Endometrium (tissue), 2 donors: Measurements from ENCODE around the gene SPTB.

Source experiments
- FAIRE-seq: peaks from 2 replicates; lab custom pipeline; 2012; peaks lifted over from hg19 to GRCh38; lab: Jason Lieb, UNC
- donor health status: control.
- donor health status: control.

SPTB gene

DNA sequence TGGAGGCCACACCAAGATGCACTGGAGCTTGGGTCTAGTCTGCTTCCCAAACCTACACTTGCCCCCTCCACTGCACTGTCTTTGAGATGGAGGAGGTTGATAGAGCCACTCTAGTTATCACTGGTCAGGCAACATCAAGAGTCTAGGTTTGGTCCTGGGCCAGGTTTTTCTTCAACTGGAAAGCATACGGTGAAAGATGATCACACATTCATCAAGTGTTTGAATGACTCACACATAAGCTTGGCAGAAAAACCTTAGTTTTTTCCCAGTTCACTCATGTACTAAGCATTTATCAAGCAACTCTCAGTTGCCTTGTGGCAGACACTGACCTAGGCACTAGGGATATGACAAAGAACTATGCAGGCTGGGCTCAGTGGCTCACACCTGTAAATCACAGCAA is 91.0 kb downstream of the SPTB start:
- no peak for FAIRE-seq

DNA sequence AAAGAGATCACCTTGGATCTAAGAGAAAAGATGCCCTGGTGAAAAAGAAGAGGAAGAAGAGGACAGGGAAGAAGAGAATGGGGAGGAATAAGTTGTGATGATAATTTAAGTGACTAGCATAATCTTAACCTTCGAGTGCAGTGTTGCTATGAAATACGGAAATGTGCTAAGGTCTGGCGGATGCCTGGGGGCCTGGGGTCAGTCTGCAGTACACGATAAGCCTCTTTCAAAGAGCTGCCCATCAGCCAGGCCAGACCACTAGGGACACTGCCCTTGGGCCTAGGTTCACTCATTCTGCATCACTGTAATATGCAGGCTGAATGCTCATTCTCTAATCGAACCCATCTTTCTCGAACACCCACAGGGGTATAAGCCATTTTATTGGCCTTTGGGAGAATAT is 92.1 kb downstream of the SPTB start:
- no peak for FAIRE-seq

DNA sequence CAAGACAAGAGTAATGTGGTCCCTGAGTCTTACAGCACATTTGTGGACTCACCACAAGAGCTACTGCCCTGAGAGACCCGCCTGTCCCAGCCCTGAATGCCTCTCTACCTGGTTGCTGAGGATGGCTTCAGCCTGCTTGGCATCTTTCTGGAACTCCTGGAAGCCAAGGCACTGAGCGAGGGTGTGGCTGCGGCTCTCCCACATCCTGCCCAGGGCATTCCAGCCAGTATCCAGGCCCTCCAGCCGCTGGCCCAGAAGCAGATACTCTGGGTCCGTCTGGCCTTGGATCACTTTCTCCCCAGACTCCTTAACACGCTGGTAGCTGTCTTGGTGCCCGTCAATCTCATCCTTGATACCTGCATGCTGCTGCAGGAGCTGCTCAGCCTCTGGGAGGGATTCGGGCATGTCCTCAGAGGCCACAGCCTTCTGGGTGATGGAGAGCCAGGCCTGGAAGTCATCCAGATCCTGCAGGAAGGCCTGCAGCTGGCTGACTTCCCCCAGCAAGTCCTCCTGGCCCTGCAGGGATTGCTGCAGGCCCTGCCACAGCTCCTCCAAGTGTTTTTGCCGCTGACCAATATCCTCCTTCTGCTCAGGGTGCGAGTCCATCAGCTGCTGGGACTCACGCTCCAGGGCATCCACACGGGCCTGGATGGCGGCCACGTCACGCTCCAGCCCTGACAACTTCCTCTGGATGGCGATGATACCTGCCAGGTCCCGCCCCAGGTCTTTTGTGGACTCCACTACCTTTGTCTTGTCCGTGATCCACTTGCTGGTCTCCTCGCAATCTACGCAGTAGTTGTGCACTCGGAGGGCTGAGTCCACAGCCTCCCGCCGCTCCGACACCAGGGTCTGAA is 93.2 kb downstream of the SPTB start:
- no peak for FAIRE-seq

DNA sequence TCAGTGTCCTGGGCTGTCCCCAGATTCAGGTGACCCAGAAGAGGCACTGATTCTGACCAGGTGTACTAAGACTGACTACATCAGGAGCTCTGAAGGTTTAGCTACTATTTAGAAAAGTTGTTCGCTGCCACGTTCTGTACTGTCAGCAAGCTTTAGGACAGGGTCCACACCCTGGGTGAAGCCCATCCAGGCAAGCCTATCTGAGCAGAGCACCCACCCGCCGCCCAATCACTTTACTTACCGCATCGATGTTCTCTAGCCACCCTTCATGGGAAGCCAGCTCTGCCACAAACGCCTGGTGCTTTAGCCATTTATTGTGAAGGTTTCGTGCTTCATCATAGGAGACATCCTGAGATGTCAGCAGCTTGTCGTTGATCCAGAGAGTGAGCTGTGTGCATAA is 95.7 kb downstream of the SPTB start:
- FAIRE-seq, result no peak

DNA sequence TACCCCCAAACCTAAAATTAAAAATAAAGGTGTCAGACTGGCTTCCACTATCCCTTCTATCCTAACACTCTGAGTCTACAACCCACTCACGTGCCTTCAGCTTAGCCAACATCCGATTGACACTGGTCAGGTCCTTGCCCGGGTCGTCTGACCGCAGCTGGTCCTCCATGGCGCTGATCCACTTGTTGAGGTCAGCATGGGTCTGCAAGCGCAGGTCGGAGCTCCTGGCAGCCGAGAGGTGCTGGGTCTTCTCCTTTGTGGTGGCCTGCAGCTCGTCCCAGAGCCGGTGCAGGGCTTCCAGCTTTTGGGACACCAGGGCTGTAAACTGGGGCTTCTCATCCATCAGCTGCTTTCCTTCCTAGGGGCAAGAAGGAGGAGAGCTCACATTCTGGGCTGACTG is 97.5 kb downstream of the SPTB start:
- no peak for FAIRE-seq

DNA sequence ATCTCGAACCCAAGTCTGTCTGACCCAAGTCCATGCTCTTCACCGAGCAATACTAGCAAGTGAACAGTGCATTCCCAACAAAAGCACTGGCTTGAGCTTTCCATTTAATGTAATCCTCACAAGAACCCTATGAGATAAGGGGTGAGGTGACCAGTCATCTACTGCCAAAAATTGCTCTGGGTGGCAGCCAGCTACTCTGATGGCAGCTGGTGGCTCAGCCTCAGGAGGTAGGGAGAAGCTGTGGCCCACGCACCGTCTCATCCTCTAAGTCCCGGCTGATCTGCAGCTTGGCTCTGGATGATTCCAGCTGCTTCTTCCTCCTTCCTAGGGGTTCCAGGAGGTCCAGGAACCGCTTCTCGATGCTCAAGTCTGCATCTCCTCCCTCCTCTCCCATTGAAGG is 100.2 kb downstream of the SPTB start:
- no peak for FAIRE-seq

DNA sequence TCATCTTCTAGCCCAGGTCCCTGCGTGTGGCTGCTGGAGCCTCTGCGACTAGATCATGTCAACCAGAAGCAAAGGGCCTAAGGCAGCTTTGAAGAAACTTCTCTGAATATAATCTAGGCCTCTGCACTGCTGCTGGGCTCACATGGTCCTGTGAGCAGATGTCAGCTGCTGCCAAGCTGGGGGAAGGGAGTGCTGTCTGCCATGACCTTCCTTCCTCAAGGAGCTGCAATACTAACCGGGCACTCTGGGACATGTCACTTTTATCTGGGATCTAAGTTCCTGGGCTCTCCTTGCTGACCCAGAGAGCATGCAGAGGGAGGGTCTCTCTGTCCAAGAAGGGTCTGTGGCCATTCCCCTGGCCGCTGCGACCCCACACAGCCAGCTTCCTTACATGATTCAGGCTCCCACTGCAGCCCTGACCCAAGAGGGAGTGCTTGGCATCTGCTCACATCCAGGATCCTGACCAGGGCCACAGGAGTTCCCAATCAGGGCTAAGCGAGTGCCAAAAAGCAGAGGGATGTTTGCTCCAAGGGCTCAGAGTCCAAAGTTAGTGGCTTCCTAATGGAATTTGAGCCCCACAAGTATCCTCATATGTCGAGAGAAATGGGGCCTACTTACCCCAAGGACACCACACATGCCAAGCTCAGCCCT is 101.5 kb downstream of the SPTB start:
- no peak for FAIRE-seq

DNA sequence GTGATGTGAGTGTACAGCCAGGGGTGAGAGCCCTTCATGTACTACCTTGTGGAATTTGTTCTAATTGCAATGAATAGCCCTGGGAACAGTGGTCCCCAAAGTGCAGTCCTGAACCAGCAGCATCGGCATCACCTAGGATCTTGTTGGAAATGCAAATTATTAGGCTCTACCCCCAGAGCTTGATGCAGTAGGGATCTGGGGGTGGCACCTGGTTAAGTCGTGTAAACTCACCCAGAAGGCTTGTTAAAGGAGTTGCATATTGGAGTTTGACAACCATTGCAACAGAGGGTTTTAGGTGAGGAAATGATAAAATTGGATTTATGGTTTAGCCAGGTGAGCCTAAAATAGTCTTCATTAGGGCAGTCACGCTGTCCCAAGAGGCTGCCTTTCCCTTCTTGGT is 102.2 kb downstream of the SPTB start:
- no peak for FAIRE-seq

DNA sequence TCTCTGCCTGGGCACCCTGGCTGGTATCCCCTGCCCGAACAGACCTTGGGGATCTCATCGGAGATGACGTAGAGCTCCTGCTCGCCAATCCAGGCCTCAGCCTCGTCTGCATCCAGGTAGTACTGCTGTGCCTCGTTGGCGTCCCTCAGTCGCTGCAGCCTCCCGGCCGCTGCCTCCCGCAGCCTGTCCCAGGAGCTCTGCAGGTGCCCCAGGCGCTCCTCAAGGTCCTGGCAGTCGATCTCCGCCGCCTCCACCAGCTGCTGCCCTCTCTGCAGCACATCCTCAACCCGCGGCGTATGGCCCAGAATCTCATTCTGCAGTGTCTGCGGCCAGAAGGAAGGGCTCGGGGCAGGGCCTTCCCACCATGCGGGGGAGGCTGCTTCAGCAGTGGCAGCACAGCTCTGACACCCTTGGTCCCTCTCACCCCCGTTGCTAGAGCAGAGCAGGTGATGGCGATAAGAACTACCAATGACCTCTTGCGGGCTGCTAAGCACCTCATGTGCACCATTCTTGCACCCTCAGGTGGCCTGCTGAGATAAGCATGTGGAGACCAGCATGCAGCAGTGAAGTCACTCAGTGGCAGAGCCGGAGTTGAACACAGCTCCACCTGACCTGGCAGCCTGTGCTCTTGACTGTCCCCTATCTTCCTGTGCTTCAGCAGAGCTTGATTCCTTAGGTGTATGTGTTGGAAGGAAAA is 104.5 kb downstream of the SPTB start:
- FAIRE-seq, result no peak

DNA sequence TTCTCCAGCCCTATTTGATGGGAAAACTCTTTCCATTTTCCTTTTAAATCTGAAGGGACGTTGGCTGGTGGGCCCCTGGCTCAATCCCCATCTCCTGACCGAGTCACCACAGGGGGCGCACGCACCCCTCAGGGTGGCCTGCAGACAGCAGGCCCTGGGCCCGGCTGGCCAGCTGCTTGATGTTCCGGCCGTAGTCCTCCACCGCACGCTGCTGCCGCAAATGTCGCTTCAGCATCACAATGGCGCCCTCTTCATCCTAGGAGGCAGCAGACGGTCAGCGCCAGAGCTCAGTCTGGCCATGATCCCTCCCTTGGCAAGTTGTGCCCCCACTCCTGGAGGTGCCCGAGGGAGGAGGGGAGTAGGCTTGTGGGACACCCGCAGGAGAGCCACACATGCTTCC is 105.4 kb downstream of the SPTB start:
- FAIRE-seq, result no peak

DNA sequence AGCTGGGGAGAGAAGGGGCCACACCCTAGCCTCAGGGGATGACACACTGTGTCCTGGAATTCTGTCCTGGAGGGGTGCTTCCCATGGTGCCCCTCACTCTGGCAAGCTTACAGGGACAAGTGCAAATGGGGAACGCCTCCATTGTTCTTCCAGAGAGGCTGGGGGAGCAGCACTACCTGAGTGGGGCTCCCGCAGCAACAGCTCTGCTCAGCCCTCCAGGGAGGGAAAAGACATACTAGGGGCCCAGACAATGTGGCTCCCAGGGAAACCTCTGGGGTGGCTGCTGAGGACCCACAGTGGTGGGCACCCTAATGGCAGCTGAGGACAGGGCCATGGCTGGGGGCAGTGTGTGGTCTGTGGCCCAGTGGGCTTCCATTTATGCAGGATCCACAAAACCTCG is 106.1 kb downstream of the SPTB start:
- no peak for FAIRE-seq

DNA sequence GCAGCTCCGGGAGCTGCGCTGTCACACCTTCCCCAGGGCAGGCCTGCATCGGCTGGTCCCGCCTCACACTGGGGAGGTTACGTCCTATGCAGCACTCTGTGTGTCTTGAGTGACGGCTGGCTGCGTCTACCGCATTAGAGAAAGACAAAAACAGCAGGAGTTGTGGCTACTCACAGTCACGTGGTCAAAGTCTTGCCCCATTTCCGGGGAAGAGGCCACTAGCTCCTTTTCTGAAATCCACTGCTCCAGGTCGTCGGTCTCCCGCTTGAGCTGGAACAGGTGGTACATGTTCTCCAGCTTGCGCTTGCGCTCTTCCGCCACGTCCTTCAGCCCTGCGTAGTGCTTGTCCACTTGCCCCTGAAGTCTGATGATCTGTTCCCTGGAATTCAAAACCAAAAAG is 106.7 kb downstream of the SPTB start:
- FAIRE-seq, result no peak

DNA sequence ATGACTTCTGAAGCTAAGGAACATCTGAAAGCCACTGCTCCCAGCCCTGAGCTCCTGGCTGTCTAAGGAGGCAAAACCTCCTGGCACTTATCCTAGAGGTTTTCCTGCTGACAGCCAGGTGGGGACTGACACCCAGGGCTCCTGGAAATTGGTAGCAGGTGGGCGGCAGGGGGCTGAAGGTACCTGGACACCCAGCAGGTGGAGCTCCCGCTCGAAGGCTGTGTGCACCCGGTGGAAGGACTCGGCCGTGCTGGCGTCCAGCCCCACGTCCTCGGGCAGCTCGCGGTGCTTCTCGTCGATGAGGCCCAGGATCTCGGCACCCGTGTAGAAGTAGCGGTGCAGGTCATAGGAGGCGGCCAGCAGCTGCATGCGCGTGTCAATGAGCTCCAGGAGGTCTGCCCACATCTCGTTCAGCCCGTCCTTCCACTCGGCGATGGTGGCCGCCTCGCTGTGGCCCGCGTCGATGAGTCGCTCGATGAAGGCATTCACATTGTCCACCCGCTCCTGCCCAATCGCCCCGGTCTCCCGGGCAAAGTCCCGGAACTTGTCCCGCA is 107.2 kb downstream of the SPTB start:
- FAIRE-seq, result no peak

DNA sequence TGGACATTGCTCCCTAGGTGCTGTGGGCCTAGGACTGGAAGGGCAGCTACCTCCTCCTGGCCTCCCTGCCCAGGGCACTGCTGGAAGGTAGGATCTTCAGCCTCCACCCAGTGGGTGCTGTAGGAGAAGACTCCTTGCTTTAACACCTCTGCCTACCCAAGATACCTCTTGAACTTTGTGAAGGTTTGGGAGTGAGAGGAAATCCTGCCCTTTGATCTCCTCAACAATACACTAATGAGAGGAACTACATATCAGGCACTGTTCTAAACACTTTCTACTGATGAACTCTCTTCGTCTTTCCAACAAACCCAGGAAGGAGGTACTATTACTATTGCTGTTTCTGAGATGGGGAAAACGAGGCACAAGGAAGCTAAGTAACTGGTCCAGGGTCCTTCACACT is 108.5 kb downstream of the SPTB start:
- no peak for FAIRE-seq

DNA sequence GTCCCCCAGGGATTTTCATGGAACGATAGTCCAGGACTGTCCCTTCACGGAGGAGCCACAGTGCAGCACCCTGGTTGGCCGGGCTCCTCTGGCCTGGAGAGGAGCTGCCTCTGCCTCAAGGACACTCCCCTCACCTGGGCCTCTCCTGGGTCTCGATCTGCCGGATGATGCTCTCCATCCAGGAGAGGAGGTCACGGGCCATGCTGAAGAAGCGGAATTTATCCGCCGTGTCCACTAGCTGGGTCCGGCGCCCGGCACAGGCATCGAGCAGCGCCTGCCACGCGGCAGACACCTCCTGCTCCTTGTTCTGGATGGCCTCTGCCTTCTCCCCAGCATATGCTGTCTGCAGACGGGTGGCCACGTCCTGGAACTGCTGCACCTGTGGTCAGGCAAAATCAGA is 109.0 kb downstream of the SPTB start:
- FAIRE-seq, result no peak

DNA sequence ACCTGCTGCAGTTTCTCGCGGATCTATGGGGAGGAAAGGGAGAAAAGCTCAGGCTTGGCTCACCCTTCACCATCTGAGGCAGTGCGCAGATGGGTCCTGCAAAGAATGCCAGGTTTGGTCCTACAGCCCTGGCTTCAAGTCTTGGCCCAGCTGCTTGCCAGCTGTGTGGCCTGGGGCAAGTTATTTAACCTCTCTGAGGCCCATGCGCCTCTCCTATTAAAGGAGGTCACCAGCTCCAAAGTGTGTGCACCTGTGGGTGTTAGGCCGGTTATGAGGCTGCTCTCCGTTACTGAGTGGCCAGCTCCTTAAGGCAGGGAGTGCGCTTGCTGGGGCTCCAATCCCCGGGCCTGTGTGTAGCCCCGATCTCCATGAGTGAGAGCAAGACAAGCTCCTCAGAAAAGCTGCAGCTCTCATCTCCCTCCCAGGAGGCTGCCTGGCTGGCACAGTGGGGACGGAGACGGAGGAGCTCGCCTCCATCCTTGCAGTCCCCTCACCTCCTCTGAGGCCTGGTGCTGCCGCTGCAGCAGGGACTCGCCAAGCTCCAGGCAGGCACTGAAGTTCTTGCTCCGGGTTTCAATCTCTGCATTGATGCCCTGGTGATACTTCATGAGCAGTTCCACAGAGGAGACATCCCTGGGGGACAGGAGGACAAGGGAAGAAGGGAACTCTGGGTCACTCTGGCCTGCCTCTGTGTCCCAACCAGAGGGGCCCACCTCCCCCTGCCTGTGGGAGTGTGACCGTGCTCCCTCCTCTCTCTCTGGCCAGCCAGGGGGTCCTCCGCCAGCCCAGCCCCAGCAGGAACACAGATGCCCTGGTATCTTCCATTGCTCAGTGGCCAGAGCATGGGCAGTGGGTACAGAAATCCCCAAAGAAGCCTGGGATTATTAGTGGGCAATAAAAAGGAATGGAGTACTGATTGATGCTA is 110.3 kb downstream of the SPTB start:
- no peak for FAIRE-seq

DNA sequence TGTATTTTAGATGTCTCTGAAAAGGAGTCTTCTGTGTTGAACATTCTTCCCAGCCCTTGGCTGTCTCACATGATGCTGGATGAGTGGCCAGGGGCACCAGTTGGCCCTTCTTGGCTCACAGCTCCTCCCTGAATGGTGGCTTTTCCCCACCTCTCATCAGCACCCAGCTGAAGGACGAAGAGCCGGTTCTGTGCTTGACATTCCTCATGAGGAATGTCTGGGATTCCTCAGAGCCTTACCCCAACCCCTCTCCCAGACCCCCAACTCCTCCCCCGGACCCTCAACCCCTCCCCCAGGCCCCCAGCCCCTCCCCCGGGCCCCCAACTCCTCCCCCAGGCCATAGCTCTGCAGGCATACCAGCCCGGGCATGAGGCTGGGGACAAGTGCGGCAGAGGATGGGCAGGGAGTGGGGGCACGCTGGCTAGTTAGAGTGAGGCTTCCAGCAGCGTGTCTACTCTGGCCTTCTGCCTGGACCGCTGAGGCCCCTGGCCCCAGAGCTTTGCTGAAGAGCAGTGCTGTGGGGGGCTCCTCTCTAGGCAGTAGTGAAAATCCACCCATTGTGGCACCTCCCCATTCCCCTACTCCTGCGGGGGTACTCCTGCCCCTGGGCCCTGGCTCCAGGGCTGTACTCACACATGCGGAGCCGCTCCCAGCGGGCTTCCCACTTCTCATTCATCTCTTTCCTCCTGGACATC is 111.2 kb downstream of the SPTB start:
- no peak for FAIRE-seq

DNA sequence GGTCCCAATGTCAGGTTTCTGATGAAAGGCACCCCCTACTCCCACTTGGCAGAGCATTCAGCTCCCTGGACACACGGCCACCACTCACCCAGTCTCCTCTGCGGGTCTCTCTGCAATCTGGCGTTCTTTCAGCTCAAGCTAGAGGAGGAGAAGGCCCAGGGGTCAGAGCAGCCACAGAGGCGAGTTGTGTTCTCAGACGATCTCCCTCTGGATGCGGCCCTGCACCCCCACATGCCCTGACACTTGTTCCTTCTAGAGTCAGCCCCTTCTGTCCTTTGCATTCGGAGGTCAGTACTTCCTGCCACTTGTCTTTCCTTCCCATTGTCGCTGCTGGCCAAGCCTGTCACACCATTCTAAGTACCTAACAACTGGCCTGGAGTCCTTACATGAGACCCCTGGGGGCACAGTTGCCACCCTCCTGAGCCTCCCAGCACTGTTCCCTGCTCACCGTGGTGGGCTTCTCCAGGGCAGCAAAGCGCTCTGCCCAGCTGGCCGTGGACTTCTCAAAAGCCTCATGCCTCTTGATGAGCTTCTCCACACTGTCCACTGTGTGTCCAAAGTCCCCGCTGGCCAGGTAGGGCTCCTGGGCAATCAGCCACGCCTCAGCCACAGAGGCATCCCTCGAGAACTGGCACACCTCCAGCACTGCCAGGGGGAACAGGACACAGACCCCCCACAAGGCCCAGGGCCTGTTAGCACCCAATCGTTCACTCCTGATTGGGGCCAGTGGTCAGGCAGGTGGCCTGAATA is 112.3 kb downstream of the SPTB start:
- no peak for FAIRE-seq

DNA sequence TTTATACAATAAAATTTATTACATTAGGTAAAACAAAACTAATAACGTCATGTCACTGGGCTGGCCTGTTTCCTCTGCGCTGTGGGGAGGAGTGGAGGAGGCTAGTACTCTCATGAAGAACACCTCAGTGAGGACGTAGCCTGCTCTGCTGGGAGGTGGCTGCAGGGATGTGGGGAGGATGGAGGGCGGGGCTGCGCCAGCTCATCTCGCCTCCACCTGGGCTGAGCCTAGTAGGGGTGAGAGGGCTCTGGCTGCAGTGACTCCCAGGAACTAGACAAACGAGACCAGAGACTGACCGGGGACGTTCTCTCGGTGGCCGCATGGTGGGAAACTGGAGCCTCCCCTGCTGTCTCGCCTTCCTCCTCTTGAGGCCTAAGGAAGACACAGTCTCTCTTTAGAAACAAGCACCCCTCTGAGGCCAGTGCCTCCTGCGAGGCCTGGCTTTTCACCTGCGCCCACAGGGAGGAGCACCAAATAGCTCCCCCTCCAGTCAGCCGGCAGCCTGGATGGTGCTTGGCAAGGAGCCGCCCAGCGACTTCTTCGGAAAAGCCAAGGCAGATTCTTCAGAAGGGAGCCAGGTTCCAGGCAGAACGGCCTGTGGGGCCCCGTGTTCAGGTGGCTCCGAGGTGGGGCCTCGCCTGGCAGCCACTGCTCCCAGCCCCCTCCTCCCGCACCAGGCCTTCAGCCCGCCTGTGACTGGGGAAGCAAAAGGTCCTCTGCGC is 113.1 kb downstream of the SPTB start:
- FAIRE-seq, result no peak
